ENCODE results near the gene CD82. TPM values are rescaled to one million over a fixed set of nuclear protein-coding genes. Genes with fewer than 3 reads are reported as not detected.

Gene CD82
- total RNA-seq, 1 experiment from 2014 or later, result 26.1 TPM

DNA sequence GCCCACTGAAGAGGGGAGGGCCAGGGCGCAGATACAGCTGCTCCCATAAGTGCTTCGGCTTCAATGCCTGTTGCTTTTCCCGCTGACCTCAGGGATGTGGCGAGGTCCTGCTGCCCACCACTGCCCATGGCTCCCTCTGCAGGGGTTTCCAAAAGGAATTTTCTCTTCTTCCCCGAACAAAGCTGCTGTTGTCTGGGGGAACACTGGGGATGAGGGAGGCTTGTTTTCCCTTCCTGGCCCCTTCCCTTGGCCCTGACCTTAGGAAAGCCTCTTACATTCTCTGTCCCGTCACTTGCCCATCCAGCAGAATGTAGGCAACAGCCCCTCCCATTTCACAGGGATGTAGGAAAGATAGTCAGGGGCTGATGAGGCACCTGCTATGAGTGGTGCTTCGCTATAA lies 34.8 kb downstream of the CD82 start:
- TF ChIP-seq, protein P1, sequence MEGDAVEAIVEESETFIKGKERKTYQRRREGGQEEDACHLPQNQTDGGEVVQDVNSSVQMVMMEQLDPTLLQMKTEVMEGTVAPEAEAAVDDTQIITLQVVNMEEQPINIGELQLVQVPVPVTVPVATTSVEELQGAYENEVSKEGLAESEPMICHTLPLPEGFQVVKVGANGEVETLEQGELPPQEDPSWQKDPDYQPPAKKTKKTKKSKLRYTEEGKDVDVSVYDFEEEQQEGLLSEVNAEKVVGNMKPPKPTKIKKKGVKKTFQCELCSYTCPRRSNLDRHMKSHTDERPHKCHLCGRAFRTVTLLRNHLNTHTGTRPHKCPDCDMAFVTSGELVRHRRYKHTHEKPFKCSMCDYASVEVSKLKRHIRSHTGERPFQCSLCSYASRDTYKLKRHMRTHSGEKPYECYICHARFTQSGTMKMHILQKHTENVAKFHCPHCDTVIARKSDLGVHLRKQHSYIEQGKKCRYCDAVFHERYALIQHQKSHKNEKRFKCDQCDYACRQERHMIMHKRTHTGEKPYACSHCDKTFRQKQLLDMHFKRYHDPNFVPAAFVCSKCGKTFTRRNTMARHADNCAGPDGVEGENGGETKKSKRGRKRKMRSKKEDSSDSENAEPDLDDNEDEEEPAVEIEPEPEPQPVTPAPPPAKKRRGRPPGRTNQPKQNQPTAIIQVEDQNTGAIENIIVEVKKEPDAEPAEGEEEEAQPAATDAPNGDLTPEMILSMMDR (IDR thresholded peaks at IDR 0.05), result no peak
- TF ChIP-seq REST (IDR thresholded peaks at IDR 0.05; ENCODE audit: insufficient read depth in 1 of 2, low read depth in 2 of 2, low read length in 1 of 2) (no peak), POLR2AphosphoS5 (IDR thresholded peaks at IDR 0.05; ENCODE audit: low read depth, low read length) (no peak), SIN3A (IDR thresholded peaks at IDR 0.05; ENCODE audit: borderline replicate concordance, insufficient read depth, low read depth, low read length) (no peak), TCF7L2 (IDR thresholded peaks at IDR 0.05; ENCODE audit: low read depth, low read length) (no peak)
- CTCF ChIA-PET, result no interaction called here
- no peaks in the 10 kb centered on the region for H3K27me3 ChIP-seq (ENCODE audit: control insufficient read depth, insufficient read depth, low read length)
- in situ Hi-C loops (cut with HindIII; ENCODE audit: low pct_unique_long_range_greater_than_20kb, low sequenced_read_pairs), result no loop called here
- H3K4me1 ChIP-seq (ENCODE audit: control insufficient read depth, insufficient read depth, low read length), result no peaks in the 10 kb centered on the region
- intact Hi-C loops (cut with micrococcal nuclease; ENCODE audit: unreplicated experiment), result no loop called here
- H3K27ac ChIP-seq (ENCODE audit: low read length), result no peak overlapping the region
- BruUV-seq (replicated peaks), result no TSS peak
- POLR2A ChIA-PET, result no interaction called here
- no peak for DNase-seq (ENCODE audit: low read depth, low spot score)
- no peak overlapping the region for H3K4me3 ChIP-seq (ENCODE audit: low read depth in 2 of 2, low read length in 2 of 2)
- no peak for ATAC-seq
- no peaks in the 10 kb centered on the region for H3K36me3 ChIP-seq (ENCODE audit: control insufficient read depth, insufficient read depth, low read length)
- no peaks in the 10 kb centered on the region for H3K9me3 ChIP-seq (ENCODE audit: control insufficient read depth, insufficient read depth, low read depth, low read length)

DNA sequence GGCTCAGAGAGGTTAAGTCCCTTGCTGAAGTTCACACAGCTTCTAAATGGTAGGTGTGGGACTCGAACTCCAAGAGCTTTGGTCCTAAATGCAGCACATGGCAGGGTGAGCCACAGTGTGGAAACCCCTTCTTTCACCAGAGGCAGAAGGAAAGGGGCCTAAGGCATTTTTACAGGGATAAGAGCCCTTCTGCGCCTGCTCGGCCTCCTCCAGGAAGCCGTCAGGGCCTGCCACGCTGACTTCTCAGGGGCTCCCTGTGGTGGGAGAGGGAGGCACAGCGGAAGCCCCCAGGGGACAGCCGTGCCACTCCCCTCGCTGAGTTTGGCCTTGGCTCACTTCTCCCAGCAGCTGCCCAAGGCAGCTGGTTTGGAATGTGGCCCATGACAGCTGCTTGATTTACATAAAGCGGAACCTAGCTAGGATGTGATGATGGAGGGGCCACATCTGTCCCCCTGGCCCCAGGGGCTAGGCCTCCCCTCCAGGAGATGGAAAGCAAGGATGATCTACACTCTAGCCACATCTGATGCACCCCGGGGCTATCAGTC lies 35.4 kb downstream of the CD82 start:
- TF ChIP-seq POLR2AphosphoS5 (IDR thresholded peaks at IDR 0.05; ENCODE audit: low read depth, low read length), result no peak
- no peak for TF ChIP-seq SIN3A (IDR thresholded peaks at IDR 0.05; ENCODE audit: borderline replicate concordance, insufficient read depth, low read depth, low read length)
- no peak for TF ChIP-seq TCF7L2 (IDR thresholded peaks at IDR 0.05; ENCODE audit: low read depth, low read length)
- TF ChIP-seq, protein P1 (IDR thresholded peaks at IDR 0.05), result no peak
- TF ChIP-seq REST (IDR thresholded peaks at IDR 0.05; ENCODE audit: insufficient read depth in 1 of 2, low read depth in 2 of 2, low read length in 1 of 2), result no peak
- in situ Hi-C loops (cut with HindIII; ENCODE audit: low pct_unique_long_range_greater_than_20kb, low sequenced_read_pairs), result no loop called here
- Histone ChIP-seq H3K36me3 (ENCODE audit: control insufficient read depth, insufficient read depth, low read length) (no peaks in the 10 kb centered on the region), H3K27me3 (ENCODE audit: control insufficient read depth, insufficient read depth, low read length) (no peaks in the 10 kb centered on the region), H3K27ac (ENCODE audit: low read length) (no peak overlapping the region), H3K4me3 (ENCODE audit: low read depth in 2 of 2, low read length in 2 of 2) (no peak overlapping the region), H3K9me3 (ENCODE audit: control insufficient read depth, insufficient read depth, low read depth, low read length) (no peaks in the 10 kb centered on the region), H3K4me1 (ENCODE audit: control insufficient read depth, insufficient read depth, low read length) (no peaks in the 10 kb centered on the region)
- DNase-seq (ENCODE audit: low read depth, low spot score), result no peak
- intact Hi-C loops (cut with micrococcal nuclease; ENCODE audit: unreplicated experiment), result no loop called here
- no TSS peak for BruUV-seq (replicated peaks)
- ChIA-PET POLR2A (no interaction called here), CTCF (interaction anchor here (1.1 kb wide), 1 partner anchor 11 kb away, joined by 14 read pairs; no protein-coding TSS in a partner anchor)
- no peak; the same call in 1 of the 2 replicates for ATAC-seq
